GM04503 (cell line): Measurements from ENCODE around the gene GLRA1.
A peak's percentile ranks its signal among the peaks of the same experiment; 100 is the strongest.
"Not testable (repeated sequence)": the region's sequence is repeated elsewhere in the genome, so short reads cannot be mapped to it uniquely, and the experiment has no call there.

Source experiments
- DNase-seq: peaks from one replicate; pipeline ENCODE4 v3.0.0-alpha.2; 2012; ENCODE audit warnings: low read depth

Gene GLRA1

DNA sequence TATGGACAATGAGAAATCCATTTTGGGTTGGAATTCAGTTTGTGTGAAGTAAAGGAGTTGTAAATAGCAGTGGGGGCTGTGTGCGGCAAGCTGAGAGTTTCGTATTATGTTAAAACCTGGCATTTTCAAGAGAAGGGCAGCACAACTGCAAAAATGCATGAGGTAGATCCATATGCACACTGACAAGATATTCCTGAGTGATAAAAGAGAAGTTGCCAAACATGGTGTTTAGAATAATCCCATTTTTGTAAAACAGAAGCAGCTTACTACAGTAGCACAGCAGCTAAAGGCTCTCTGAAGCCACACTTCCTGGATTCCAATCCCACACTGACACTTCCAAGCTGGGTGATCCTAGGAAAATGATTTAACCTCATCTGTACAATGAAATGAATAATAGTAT, 11.2 kb downstream of the GLRA1 start:
- DNase-seq: no peak

DNA sequence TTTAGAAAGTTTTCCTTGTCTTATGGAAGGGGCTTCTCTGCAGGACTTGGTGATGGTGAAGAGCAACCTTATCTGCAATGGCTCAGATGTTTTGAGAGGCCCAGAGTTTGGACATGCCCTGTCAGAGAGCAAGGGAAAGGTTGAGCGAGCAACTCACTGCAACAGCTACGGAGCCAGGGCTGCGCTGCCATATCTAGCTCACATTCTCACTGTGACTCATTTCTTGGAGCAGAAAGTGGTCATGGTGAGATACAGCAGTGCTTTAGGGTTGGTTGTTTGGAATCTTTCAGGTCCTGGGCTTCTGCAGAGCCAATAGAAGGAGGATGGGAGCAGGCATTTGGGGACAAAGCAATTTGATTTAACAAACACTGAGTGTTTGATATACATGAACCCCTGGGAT, 12.3 kb downstream of the GLRA1 start:
- no peak for DNase-seq

DNA sequence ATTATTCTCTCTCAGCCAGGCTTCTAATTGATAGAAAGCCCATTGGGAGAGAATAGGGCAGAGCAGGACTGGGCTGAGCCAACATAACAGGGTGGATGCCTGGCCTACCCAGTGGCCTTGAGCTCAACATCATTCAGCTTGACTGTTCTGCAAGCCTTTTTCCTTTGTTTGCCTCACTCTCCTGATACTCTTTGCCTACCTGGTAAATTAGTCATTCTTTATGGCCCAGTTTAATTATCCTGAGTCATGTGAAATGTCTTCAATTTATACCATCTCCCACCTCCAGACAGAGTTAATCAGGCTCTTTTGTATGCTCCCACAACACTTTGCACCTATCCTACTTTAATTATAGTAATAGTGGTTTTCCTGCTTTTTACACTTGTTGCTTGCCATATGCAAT, 13.6 kb downstream of the GLRA1 start:
- no peak for DNase-seq

DNA sequence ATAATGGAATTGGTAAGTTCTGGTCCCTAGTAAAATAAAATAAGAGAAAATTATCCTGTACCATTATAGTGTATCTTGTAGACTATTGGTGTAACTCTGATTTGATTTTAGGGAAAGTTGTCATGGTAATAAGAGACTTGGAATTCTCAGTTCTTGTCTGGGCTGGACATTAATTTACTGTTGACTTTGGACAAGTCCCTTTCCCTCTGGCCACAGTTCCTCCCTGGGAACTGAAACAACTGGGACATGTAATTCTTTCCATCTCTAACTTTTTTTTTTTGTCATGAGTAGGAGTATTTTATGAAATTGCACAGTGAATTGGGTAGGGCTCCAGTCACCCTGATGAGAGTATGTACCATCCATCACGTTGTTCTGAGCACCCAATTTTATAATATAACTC, 15.0 kb downstream of the GLRA1 start:
- no peak for DNase-seq

DNA sequence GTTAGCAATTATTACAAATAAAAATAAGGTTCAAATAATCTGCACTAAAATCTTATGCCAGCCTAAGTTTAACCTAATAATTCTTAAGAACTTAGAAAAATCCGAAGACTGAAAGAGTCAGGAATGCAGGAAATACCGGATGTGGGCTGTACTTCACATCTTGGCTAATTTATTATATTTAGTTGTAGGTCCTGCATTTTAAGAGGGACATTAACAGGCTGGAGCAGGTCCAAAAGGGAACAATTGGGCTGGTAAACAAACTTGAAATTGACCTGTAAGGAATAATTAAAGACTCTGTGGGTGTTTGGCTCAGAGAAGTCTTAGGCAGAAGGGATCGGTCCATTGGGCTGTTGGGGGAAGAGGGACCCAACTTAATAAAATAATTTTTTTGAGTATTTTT, 18.4 kb downstream of the GLRA1 start:
- no peak for DNase-seq

DNA sequence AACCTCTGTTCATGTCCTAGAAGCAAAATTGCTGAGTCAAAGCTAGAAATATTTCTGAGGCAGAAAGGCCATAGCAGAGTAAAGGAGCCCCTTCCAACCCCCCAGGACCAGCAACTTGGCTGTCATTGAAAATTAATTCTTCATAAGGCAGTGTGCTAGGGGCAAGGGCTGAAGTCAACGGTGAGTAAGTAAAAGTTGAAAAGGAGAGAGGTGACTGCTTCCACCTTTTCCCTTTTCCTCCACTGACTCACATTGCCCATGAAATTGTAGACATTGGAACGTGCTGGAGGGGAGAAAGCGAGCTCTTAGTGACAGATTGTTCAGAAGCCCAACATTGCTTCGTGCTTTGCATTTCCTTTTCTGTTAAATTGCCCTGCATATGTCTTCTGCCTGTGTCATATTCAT, 19.1 kb downstream of the GLRA1 start:
- DNase-seq: no peak

DNA sequence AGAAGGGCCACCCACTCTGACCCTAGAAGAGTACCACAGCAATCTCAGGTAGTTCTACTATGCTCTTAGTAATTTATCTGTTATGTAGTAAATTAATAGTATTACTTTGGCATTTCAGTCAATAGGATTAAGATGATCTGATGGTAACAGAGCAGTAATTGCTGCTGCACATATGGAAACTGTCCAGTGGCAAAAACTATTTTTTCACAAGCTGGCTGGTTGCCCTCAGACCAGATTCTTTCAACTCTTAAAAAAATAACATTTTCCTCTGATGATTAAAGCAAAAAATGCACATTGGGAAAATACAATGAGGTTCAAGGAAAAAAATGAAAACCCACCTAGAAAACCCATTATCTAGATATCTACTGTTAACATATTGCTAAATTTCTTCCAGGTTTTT, 19.7 kb downstream of the GLRA1 start:
- no peak for DNase-seq

DNA sequence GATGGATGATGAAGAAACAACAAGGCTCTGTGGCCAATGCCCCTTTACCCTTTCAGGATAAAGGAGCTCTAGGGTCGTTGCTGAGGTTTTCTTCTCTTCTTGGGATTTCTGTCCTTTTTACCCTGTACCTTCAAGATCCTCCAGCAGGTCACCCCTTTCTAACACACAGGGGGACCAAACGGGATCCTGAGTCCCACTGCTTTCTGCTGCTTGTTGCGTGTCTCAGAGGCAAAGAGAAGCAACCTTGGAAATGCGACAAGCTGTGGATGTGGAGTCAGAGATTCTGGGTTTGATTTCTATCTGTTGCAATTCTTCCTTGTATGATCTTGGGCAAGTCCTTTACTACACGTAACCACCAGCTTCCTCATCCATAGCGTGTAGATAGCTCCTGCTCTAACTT, 20.5 kb downstream of the GLRA1 start:
- DNase-seq: no peak

DNA sequence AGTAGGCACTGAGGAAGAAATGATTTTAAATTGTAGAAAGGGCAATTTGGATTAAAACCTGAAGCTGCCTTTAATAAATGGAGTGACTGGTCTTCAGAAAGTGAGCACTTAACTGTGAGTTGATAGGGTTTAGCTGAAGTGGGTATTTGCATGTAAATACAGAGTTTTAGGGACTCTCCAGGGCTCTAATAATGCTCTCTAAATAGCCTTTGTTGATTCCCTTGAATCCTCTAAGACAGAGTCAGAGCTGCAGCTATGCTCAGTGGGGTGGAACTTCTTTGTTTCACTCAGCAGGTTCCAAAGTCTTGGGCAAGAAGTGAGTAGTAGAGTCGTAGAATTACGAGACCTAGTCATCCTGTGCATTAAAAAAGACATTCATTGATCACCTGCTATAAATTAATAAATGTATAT, 21.4 kb downstream of the GLRA1 start:
- no peak for DNase-seq

DNA sequence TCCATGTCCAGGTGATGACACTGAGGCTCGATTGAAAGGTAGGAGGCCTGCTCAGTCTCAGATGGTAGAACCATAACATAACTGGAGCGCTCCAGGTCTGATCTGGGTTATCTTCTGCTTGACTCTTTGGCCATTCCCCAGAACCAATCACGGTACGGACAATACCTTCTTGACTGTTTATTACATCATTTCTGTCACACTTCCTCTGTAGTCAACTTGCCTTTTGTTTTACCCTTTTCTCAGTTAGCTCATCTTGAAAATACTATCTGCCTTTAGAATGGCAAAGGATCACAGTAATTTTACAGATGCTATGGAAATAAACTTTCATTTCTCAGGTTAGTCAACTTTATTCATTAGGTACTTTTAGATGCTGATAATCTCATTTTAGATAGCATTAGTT, 22.4 kb downstream of the GLRA1 start:
- no peak for DNase-seq

DNA sequence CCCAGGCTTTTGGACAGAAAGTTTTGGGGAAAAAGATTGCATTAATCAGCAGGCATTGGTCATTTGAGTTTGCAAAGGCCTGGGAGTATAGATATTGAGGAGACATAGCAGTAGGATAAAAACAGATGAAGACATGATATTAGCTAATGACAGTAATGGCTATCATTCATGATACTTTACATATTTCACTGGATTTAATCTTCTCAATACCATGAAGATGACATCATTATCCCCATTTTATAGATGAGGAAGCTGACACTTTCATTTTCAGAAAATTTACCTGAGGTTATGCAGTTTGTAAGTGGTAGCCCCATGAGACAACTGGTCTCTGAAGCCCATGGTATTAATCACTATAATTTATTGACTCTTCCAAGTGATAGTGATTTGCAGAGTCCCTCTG, 23.0 kb downstream of the GLRA1 start:
- no peak for DNase-seq

DNA sequence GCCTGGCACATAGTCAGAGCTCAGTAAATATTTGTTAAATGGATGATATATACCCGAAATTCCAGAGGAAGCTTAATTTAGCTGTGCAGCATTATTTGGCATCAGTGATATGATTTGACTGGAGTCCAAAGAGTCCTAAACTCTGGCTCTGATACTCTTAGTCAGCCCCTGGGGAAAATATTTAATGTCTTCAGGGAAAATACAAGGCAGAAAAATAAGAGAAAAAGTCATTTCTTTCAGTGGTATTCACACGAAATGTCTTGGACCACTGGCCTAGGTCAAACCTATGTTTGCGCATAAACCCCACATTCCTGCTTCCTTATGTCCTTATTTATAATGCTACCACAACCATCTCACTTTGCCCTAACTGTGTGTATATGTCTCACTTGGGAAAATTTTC, 23.8 kb downstream of the GLRA1 start:
- DNase-seq: no peak

DNA sequence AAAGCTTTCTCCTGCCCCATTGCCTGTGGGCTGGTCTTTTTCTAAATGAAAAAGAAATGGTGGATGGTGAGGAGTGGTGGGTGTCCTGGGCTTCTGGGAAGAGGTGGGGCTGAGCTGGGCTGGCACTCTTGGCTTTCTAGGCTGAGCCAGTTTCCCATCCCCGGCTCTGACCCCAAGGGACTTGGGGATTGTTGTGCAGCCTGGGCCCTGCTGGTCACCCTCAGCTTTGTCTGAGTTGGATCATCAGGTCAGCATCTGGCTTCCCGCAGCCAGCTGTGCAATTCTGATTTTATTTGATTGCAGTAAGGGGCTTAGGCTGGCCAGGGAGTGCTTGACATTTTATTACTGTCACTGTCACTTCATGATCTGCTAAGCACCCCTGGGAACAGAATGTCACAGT, 25.3 kb downstream of the GLRA1 start:
- no peak for DNase-seq

DNA sequence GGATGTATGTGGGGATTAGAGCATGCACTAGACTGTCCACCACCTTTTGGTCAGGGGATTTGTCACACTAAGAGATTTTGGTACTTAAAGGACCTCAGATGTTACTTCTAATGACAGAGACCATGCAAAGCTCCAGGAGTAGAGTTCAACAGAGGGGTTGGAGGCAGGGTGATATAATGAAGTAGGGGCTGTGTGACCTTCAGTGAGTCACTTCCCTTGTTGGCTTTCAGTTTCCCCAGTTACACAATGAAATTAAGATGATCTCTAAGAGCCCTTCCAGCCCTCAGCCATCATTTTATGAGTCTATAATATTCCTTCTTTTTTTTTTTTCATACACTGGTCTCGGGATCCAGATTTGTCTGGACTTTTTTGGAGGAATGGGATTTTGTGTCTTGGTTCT, 26.8 kb downstream of the GLRA1 start:
- DNase-seq: no peak

DNA sequence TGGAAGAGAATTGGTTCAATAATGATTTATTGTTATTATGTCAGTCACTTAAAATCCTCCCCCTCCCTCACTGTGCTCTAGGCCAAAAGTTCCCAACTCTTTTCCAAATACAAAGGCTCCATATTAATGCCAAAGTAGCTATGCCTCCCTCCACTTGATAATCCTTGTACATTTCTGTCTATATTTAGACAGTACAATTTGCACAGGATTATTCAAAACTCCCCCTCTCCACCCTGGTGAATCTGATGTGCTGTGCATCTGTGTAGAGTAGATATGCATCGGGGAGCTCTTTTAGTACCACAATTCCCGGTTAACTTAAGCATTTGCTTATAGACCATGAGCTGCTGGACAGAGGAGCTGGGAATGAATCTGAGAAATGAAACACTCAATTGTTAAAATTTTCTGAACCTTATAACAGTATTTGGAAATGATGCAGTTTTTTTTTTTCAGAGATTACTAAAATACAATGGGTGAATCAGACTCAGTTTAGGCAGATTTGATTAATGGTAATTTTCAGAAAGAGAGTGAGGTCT, 27.6 kb downstream of the GLRA1 start:
- DNase-seq: no peak

DNA sequence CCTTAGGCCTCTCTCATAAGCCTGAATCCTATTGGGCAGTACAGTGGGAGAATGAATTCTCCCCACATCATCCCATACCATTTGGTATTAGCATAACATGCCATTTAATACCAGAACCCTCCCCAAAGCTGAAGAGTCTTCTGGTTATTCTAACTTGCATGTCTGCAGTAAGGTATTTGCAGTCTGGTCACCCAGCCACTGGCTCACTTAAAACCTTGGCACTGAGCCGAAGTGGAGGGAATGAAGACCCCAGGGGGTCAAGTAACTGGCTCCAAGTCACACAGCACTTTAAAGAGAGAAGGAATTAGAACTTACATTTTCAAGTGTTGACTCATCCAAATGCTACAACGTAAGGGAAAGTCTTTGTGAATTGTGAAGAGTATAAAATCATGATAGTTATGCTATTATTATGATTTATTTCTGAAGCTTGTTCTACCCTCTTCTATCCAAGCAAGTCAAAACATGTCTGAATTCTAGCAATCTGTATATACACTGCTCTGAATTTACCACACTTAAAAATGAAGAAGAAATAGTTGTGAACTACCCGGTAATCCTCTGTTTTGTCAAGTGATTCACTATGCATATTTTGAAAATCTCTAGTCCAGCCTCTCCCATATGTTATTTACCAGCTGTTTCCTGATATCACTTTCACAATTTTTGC, 28.5 kb downstream of the GLRA1 start:
- peak; percentile 4 for DNase-seq

DNA sequence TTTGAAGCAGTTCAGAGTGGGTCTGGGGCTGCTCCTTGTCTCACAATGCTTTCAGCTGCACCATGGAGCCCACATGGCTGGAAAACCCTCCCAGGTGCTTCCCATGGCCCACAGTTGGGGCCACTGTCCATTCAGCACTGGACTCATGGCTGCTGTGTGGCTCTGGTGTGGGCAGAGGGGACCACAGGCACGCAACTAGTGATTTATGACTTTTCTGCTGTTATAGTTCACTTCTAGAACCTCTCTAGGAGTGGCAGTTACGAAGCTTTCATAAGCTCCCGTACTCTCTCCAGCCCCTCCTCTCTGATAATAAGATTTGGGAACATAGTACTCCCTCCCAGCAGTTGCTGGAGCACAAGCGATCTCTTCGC, 29.0 kb downstream of the GLRA1 start:
- no peak for DNase-seq

DNA sequence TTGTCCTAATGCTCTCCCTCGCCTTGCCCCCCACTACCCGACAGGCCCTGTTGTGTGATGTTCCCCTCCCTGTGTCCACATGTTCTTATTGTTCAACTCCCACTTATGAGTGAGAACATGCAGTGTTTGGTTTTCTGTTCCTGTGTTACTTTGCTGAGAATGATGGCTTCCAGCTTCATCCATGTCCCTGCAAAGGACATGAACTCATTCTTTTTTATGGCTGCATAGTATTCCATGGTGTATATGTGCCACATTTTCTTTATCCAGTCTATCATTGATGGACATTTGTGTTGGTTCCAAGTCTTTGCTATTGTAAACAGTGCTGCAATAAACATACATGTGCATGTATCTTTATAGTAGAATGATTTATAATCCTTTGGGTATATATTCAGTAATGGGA, 31.2 kb downstream of the GLRA1 start:
- DNase-seq: not testable (repeated sequence)

DNA sequence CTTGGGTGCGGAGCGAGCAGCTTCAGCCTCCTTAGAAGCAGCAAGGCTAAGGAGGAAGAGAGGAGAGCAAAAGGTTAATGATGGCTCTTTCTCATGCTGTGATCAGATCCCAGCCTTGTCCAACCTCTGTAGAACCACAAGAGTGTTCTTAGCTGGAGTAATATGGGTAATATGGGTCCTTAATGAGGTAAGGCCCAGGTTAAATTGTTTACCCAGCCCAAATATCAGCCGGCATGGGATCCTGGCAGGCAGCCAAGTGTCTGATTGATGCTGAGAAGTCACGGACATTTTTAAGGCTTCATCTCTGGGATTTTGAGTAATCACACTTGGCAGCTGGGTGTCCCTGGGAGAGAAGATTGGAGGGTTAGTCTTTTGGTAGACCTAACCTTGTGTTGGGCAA, 32.3 kb downstream of the GLRA1 start:
- no peak for DNase-seq

DNA sequence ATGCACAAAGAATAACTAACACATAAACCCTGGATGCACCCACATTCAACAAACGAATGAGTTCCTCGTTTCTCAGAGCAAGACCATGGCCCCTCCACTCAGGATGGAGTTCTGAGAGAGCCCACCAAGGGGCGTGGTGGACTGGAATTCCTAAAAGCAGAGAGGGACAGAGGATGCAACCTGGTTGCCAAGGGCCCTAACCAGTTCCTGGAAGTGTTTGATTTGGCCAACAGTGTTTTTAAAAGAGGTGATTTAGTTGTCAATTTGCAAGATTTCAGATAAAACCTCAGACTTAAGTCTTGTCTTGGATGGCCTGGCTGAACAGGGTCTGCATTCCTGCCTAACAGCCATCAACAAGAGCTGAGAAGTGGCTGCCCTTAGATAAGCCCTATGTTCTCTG, 34.4 kb downstream of the GLRA1 start:
- no peak for DNase-seq

DNA sequence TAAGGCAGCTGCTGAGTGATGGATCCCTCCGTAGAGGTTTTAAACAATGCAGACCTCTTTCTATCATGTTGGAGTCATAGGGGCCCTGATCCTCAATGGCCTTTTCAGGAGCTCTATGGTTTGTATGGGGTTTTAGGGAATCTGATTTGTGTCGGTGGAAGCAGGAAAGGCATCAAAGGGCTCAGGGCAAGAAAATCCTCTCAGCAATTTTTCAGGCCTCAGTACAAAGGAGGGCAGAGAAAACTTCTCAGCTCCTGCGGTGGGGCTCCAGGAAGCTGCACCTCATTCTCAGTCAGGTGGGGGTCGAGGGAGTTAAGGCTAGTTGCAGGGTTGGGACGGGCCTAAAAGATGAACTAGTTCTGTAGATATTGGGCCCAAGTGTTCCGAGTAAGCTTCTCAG, 35.0 kb downstream of the GLRA1 start:
- DNase-seq: no peak

DNA sequence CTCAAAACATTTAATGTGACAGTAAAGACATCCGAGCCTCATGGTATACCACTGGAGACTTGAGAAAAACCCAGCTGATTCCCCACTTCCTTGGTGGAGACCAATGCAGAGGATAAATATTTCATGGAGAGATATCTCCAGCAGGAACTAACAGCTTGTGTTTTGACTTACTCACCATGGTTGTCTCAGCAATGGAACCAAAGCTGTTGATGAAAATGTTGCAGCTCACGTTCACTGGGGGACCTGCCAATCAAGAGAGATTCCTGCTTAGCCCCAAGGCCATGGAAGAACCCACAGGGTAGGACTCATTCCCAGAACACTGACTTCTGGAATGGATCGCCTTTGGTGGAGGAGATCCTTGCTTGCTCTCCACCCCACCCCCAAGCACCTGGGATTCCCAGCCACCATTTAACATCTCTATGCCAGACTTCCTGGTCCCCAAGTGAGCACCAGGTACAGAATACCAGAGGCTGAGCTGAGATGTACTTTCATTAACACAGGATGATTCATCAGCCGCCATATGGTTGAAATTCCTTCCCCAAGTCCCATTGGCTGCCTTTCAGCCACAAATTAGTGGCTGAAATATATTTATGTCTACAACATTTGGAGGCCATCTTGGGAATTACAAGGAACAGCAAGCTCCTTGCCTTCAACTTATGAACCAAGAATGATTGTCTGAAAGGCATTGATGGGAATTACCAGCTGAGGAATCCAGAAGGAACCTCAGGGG, 37.9 kb downstream of the GLRA1 start:
- DNase-seq: no peak

DNA sequence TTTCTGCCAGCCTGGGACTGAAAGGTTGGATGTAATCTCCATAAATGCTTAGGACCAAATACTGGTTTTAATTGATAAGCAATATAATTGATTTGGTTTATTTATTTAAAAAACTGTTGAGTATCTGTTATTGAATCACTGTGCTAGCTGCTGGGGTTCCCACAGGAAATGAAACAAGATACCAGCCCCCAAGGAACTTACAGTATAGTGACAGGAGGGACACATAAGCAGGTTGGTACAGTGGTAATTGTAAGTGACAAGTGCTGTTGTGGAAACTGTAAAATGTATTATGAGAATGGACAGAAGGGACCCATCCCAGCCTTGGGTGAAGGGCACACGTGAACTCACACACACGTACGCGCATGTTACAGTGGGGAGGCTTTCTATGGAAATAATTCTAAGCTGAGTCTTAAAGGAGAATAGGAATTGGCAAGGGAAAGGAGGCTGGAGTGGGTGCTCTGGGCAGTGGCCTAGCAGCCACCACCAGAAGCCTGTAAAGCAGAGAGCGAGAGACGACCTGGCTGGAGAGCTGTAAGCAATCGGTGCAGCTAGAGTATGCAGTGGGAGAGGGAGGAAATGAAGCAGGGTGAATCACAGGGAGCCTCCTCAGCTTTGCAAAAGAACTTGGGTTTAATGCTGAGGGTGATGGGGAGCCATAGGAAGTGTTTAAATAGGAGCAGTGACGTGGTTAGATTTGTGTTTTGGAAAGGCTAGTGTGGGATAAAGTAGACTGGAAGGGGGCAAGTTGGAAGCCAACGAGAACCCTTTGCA, 39.3 kb downstream of the GLRA1 start:
- no peak for DNase-seq
